Left ventricle myocardium inferior (tissue), 1 donor: ENCODE measurements around the gene DCP2. TPM values are rescaled to one million over a fixed set of nuclear protein-coding genes. Genes with fewer than 3 reads are reported as not detected.
A peak's percentile ranks its signal among the peaks of the same experiment; 100 is the strongest.
"Not testable (repeated sequence)": the region's sequence is repeated elsewhere in the genome, so short reads cannot be mapped to it uniquely, and the experiment has no call there.

Experiments
- DNase-seq: peaks from one replicate; pipeline ENCODE4 v3.0.0-alpha.2; 2020
- H3K27ac ChIP-seq: fragments of 200-600 bp; replicated peaks from 2 replicates; pipeline ENCODE4 v1.8.0; 2021
- H3K27me3 ChIP-seq: fragments of 200-600 bp; 2 replicates; pipeline ENCODE4 v1.8.0; 2021; ENCODE audit warnings: low read depth
- H3K36me3 ChIP-seq: fragments of 200-600 bp; 2 replicates; pipeline ENCODE4 v1.8.0; 2021
- H3K4me1 ChIP-seq: fragments of 200-600 bp; 2 replicates; pipeline ENCODE4 v1.8.0; 2021
- H3K4me3 ChIP-seq: fragments of 200-600 bp; 2 replicates; pipeline ENCODE4 v1.8.0; 2021; ENCODE audit warnings: mild to moderate bottlenecking, moderate library complexity
- H3K9me3 ChIP-seq: fragments of 200-600 bp; replicated peaks from 2 replicates; pipeline ENCODE4 v1.8.0; 2021
- CTCF ChIP-seq: fragments of 200-600 bp; IDR thresholded peaks from 2 replicates; pipeline ENCODE4 v1.8.0; 2021; ENCODE audit warnings: antibody characterized with exemption, mild to moderate bottlenecking, borderline replicate concordance
- intact Hi-C: fragments of 100-400 bp; cut with micrococcal nuclease; formaldehyde crosslinking; loops from one replicate; pipeline ENCODE4 v1.11.0; 2022
- total RNA-seq: library from RNA; stranded (reverse); fragmentation: NEBNext Ultra II Directional; extraction: Animal tissue kit (Norgen Biotek cat#: 25700); gene quantifications from one replicate; pipeline ENCODE4 v1.2.1, GENCODE V29; 2021
- donor health status: DM: no; HTN: yes; CAD: no; lungs with severe emphysema.

The DCP2 gene
- total RNA-seq, 1 donor from 2014 or later, result 19.2 TPM

- H3K27me3 ChIP-seq, result no peaks in the 10 kb centered on the region
- no peaks in the 10 kb centered on the region for H3K9me3 ChIP-seq
- no peak overlapping the region for H3K27ac ChIP-seq
- H3K36me3 ChIP-seq, result no peaks in the 10 kb centered on the region
- TF ChIP-seq CTCF, result no peak
- DNase-seq, result no peak
- H3K4me3 ChIP-seq, result no peak overlapping the region
- intact Hi-C loops, result no loop called here
- H3K4me1 ChIP-seq, result no peaks in the 10 kb centered on the region
Measured at GRCh38 chr5:112948458-112948857, 28.1 kb upstream of the DCP2 start.

- H3K27me3 ChIP-seq, result no peaks in the 10 kb centered on the region
- TF ChIP-seq CTCF, result no peak
- no peaks in the 10 kb centered on the region for H3K36me3 ChIP-seq
- no peak for DNase-seq
- H3K9me3 ChIP-seq, result no peaks in the 10 kb centered on the region
- intact Hi-C loops, result no loop called here
- no peak overlapping the region for H3K4me3 ChIP-seq
- H3K4me1 ChIP-seq, result no peaks in the 10 kb centered on the region
- H3K27ac ChIP-seq, result no peak overlapping the region
Measured at GRCh38 chr5:112951124-112951702, 25.4 kb upstream of the DCP2 start.

GRCh38 chr5:112956606-112957005 lies 20.0 kb upstream of the DCP2 start:
- intact Hi-C loops, result no loop called here
- Histone ChIP-seq H3K36me3 (no peaks in the 10 kb centered on the region), H3K4me3 (no peak overlapping the region), H3K27ac (no peak overlapping the region), H3K4me1 (peaks cover 22% of the 10 kb centered on the region), H3K27me3 (no peaks in the 10 kb centered on the region), H3K9me3 (no peaks in the 10 kb centered on the region)
- TF ChIP-seq CTCF, result no peak
- DNase-seq, result no peak

- DNase-seq, result no peak
- Histone ChIP-seq H3K4me3 (no peak overlapping the region), H3K9me3 (no peaks in the 10 kb centered on the region), H3K27ac (peak overlapping the region; percentile 64), H3K36me3 (no peaks in the 10 kb centered on the region), H3K4me1 (peaks cover 22% of the 10 kb centered on the region), H3K27me3 (no peaks in the 10 kb centered on the region)
- no peak for TF ChIP-seq CTCF
- intact Hi-C loops, result no loop called here
Measured at GRCh38 chr5:112957036-112957808, 19.4 kb upstream of the DCP2 start.

- intact Hi-C loops, result no loop called here
- Histone ChIP-seq H3K27me3 (no peaks in the 10 kb centered on the region), H3K27ac (peak overlapping the region; percentile 64), H3K9me3 (no peaks in the 10 kb centered on the region), H3K36me3 (no peaks in the 10 kb centered on the region), H3K4me3 (peak overlapping the region; percentile 13), H3K4me1 (peaks cover 24% of the 10 kb centered on the region)
- TF ChIP-seq CTCF, result no peak
- DNase-seq, result peak; percentile 76
Measured at GRCh38 chr5:112958093-112959088, 18.2 kb upstream of the DCP2 start.

GRCh38 chr5:112959872-112960271 lies 16.7 kb upstream of the DCP2 start:
- H3K36me3 ChIP-seq, intact Hi-C loops, H3K27me3 ChIP-seq, H3K4me3 ChIP-seq, H3K9me3 ChIP-seq, H3K27ac ChIP-seq, DNase-seq: not testable (repeated sequence)
- peaks cover 32% of the 10 kb centered on the region for H3K4me1 ChIP-seq
